Measurements from ENCODE around the gene OR2T10. TPM values are rescaled to one million over a fixed set of nuclear protein-coding genes. Genes with fewer than 3 reads are reported as not detected.

OR2T10 gene
- polyA plus RNA-seq, 1 donor from 2014 or later, result not detected

DNA sequence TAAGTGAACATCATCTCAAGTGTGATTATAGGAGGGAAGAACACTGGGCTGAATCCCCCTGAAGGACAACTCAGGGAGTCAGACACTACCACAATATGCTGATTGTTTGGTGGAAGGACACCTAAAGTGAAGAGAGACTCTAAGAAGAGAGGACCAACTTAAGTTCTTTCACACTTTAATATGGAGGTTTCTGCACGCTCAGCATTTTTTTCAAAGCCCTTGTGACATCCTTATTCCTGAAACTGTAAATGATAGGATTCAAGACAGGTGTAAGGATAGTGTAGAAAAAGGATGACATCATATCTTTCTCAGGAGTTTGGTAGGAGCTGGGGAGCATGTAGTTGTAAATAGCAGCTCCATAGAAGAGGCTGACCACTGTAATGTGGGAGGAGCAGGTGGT is 4.8 kb downstream of the OR2T10 start:
- Histone ChIP-seq H2AFZ (ENCODE audit: low read depth, low read length) (no peak overlapping the region), H3K4me2 (ENCODE audit: low read length) (no peak overlapping the region), H3K27ac (ENCODE audit: low read length) (no peak overlapping the region), H3K9me2 (ENCODE audit: insufficient read depth, low read length) (no peaks in the 10 kb centered on the region), H3K4me3 (ENCODE audit: low read length) (no peak overlapping the region), H3K9ac (ENCODE audit: low read length) (no peak overlapping the region), H3K79me2 (replicated peaks; ENCODE audit: insufficient read depth, low read length) (no peaks in the 10 kb centered on the region), H3K9me3 (ENCODE audit: low read length) (peaks cover 8% of the 10 kb centered on the region), H3F3A (ENCODE audit: insufficient read depth, low read length, poor library complexity, severe bottlenecking) (no peaks in the 10 kb centered on the region), H3K36me3 (ENCODE audit: insufficient read depth, low read length) (no peaks in the 10 kb centered on the region), H4K20me1 (ENCODE audit: insufficient read depth) (no peaks in the 10 kb centered on the region), H3K27me3 (ENCODE audit: insufficient read depth, low read depth, low read length) (no peaks in the 10 kb centered on the region)
- TF ChIP-seq, protein P1, sequence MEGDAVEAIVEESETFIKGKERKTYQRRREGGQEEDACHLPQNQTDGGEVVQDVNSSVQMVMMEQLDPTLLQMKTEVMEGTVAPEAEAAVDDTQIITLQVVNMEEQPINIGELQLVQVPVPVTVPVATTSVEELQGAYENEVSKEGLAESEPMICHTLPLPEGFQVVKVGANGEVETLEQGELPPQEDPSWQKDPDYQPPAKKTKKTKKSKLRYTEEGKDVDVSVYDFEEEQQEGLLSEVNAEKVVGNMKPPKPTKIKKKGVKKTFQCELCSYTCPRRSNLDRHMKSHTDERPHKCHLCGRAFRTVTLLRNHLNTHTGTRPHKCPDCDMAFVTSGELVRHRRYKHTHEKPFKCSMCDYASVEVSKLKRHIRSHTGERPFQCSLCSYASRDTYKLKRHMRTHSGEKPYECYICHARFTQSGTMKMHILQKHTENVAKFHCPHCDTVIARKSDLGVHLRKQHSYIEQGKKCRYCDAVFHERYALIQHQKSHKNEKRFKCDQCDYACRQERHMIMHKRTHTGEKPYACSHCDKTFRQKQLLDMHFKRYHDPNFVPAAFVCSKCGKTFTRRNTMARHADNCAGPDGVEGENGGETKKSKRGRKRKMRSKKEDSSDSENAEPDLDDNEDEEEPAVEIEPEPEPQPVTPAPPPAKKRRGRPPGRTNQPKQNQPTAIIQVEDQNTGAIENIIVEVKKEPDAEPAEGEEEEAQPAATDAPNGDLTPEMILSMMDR (IDR thresholded peaks at IDR 0.05; ENCODE audit: poor library complexity, severe bottlenecking), result no peak
- TF ChIP-seq EZH2 (IDR thresholded peaks at IDR 0.05; ENCODE audit: borderline replicate concordance, insufficient read depth, low read length, poor library complexity, severe bottlenecking) (no peak), POLR2AphosphoS5 (IDR thresholded peaks at IDR 0.05) (no peak), EP300 (conservative IDR thresholded peaks at IDR 0.05; ENCODE audit: poor library complexity, severe bottlenecking) (no peak)
- TF ChIP-seq, protein P2, sequence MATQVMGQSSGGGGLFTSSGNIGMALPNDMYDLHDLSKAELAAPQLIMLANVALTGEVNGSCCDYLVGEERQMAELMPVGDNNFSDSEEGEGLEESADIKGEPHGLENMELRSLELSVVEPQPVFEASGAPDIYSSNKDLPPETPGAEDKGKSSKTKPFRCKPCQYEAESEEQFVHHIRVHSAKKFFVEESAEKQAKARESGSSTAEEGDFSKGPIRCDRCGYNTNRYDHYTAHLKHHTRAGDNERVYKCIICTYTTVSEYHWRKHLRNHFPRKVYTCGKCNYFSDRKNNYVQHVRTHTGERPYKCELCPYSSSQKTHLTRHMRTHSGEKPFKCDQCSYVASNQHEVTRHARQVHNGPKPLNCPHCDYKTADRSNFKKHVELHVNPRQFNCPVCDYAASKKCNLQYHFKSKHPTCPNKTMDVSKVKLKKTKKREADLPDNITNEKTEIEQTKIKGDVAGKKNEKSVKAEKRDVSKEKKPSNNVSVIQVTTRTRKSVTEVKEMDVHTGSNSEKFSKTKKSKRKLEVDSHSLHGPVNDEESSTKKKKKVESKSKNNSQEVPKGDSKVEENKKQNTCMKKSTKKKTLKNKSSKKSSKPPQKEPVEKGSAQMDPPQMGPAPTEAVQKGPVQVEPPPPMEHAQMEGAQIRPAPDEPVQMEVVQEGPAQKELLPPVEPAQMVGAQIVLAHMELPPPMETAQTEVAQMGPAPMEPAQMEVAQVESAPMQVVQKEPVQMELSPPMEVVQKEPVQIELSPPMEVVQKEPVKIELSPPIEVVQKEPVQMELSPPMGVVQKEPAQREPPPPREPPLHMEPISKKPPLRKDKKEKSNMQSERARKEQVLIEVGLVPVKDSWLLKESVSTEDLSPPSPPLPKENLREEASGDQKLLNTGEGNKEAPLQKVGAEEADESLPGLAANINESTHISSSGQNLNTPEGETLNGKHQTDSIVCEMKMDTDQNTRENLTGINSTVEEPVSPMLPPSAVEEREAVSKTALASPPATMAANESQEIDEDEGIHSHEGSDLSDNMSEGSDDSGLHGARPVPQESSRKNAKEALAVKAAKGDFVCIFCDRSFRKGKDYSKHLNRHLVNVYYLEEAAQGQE (IDR thresholded peaks at IDR 0.05; ENCODE audit: borderline replicate concordance), result no peak

DNA sequence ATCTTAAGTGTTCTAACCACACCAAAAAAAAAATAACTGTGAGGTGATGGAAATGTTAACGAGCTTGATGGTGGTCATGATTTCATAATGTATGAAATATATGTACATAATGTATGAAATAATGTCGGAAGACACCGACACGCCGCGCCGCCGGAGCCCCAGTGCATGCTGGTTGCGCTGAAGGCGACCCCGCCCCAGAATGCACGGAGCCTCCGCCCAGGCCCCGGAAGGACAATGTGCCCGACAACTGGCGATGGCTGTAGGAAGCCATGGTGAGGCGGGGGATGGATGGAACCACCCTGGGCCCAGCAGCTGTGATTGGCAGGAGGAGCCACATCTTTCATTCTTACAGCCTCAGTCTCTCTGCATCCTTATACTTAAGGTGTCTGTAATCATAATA is 7.4 kb downstream of the OR2T10 start:
- TF ChIP-seq RAD21 (conservative IDR thresholded peaks at IDR 0.05) (no peak), MXI1 (conservative IDR thresholded peaks at IDR 0.05; ENCODE audit: poor library complexity, severe bottlenecking) (no peak), EP300 (conservative IDR thresholded peaks at IDR 0.05; ENCODE audit: poor library complexity, severe bottlenecking) (no peak), TAF1 (IDR thresholded peaks at IDR 0.05; ENCODE audit: low read depth) (no peak), SMC3 (conservative IDR thresholded peaks at IDR 0.05; ENCODE audit: poor library complexity) (no peak), EZH2 (IDR thresholded peaks at IDR 0.05; ENCODE audit: borderline replicate concordance, insufficient read depth, low read length, poor library complexity, severe bottlenecking) (no peak), POLR2AphosphoS5 (IDR thresholded peaks at IDR 0.05) (no peak)
- TF ChIP-seq, protein P1 (IDR thresholded peaks at IDR 0.05; ENCODE audit: poor library complexity, severe bottlenecking), result no peak
- TF ChIP-seq, protein P2 (IDR thresholded peaks at IDR 0.05; ENCODE audit: borderline replicate concordance), result no peak
- no peak overlapping the region for H3K4me3 ChIP-seq (ENCODE audit: low read length)
- no peak overlapping the region for H3K27ac ChIP-seq (ENCODE audit: low read length)
- no peaks in the 10 kb centered on the region for H3K79me2 ChIP-seq (replicated peaks; ENCODE audit: insufficient read depth, low read length)
- no peak overlapping the region for H3K9ac ChIP-seq (ENCODE audit: low read length)
- no peaks in the 10 kb centered on the region for H3K27me3 ChIP-seq (ENCODE audit: insufficient read depth, low read depth, low read length)
- no peaks in the 10 kb centered on the region for H3K9me2 ChIP-seq (ENCODE audit: insufficient read depth, low read length)
- no peak overlapping the region for H2AFZ ChIP-seq (ENCODE audit: low read depth, low read length)
- H3K36me3 ChIP-seq (ENCODE audit: insufficient read depth, low read length), result no peaks in the 10 kb centered on the region
- no peak overlapping the region for H3K4me2 ChIP-seq (ENCODE audit: low read length)
- no peaks in the 10 kb centered on the region for H3F3A ChIP-seq (ENCODE audit: insufficient read depth, low read length, poor library complexity, severe bottlenecking)
- H4K20me1 ChIP-seq (ENCODE audit: insufficient read depth), result no peaks in the 10 kb centered on the region
- H3K9me3 ChIP-seq (ENCODE audit: low read length), result peaks cover 4% of the 10 kb centered on the region
